HL-60 (cell line): ENCODE results near the gene GALNT1.

Experiments used
- CTCF ChIP-seq: IDR thresholded peaks from one replicate; pipeline ENCODE4 v1.5.1; 2011; ENCODE audit warnings: low read length, control low read depth, inconsistent platforms; ENCODE audit not compliant: insufficient read depth
- GABPA ChIP-seq: IDR thresholded peaks from 2 replicates; pipeline ENCODE4 v1.6.1; 2012; ENCODE audit warnings: low read depth
- POLR2AphosphoS5 ChIP-seq: IDR thresholded peaks from 2 replicates; pipeline ENCODE4 v1.6.1; 2012; ENCODE audit warnings: low read depth
- REST ChIP-seq: IDR thresholded peaks from 2 replicates; pipeline ENCODE4 v1.6.1; 2012; ENCODE audit warnings: low read depth; ENCODE audit not compliant: insufficient replicate concordance
- SPI1 ChIP-seq: IDR thresholded peaks from 2 replicates; pipeline ENCODE4 v1.6.1; 2012; ENCODE audit warnings: low read depth, mild to moderate bottlenecking, borderline replicate concordance

GRCh38 chr18:35736696-35737095 is 155.2 kb downstream of the GALNT1 start:
- TF ChIP-seq CTCF (no peak), POLR2AphosphoS5 (no peak), GABPA (no peak), REST (no peak), SPI1 (no peak)
